Activated effector memory CD4-positive, alpha-beta T cell treated with anti-CD3 and anti-CD28 coated beads, Interleukin-2, amount 50 U/mL, for 16 hours (primary cell): ENCODE results near the gene WNK2.
A peak's percentile ranks its signal among the peaks of the same experiment; 100 is the strongest.

Experiments used
- DNase-seq: peaks from one replicate; pipeline ENCODE4 v3.0.0-alpha.2; 2020

Gene WNK2

GRCh38 chr9:93256878-93257807 is 73.2 kb downstream of the WNK2 start:
- DNase-seq = peak; percentile 49

GRCh38 chr9:93257808-93258331 is 73.9 kb downstream of the WNK2 start:
- peak; percentile 59 for DNase-seq

GRCh38 chr9:93258419-93258817 is 74.5 kb downstream of the WNK2 start:
- no peak for DNase-seq

- DNase-seq = peak; percentile 52
These were observed 75.0 kb downstream of the WNK2 start for GRCh38 chr9:93258818-93259489.

- peak; percentile 60 for DNase-seq
These were observed 75.7 kb downstream of the WNK2 start for GRCh38 chr9:93259490-93260262.

GRCh38 chr9:93260263-93261066 is 76.5 kb downstream of the WNK2 start:
- DNase-seq = peak; percentile 48

- no peak for DNase-seq
These were observed 77.3 kb downstream of the WNK2 start for GRCh38 chr9:93261281-93261680.

- no peak for DNase-seq
These were observed 78.0 kb downstream of the WNK2 start for GRCh38 chr9:93261735-93262523.

- DNase-seq = no peak
These were observed 78.8 kb downstream of the WNK2 start for GRCh38 chr9:93262537-93263310.

- no peak for DNase-seq
These were observed 79.6 kb downstream of the WNK2 start for GRCh38 chr9:93263334-93264229.

- DNase-seq = no peak
These were observed 80.6 kb downstream of the WNK2 start for GRCh38 chr9:93264338-93265125.

GRCh38 chr9:93265301-93265971 is 81.5 kb downstream of the WNK2 start:
- DNase-seq = no peak

GRCh38 chr9:93265972-93266371 is 82.0 kb downstream of the WNK2 start:
- no peak for DNase-seq

- no peak for DNase-seq
These were observed 82.6 kb downstream of the WNK2 start for GRCh38 chr9:93266521-93267001.

GRCh38 chr9:93267091-93267541 is 83.2 kb downstream of the WNK2 start:
- DNase-seq = no peak

GRCh38 chr9:93267681-93268505 is 84.0 kb downstream of the WNK2 start:
- DNase-seq = peak; percentile 61
